ENCODE measurements around the gene SEC16A. TPM values are rescaled to one million over a fixed set of nuclear protein-coding genes. Genes with fewer than 3 reads are reported as not detected.

The SEC16A gene
- 45.4 and 58.0 TPM in 2 replicates for total RNA-seq

GRCh38 chr9:136482793-136483588 lies at the start of gene SEC16A:
TSS of gene SEC16A (minus strand) at chr9:136483040. CDS start at chr9:136477615, 5,425 bp downstream.

GRCh38 chr9:136439481-136440408 lies 43.1 kb downstream of the SEC16A start, which contains the start of gene INPP5E:
TSS of gene INPP5E (minus strand) at chr9:136439845. CDS start at chr9:136439419, 426 bp downstream.

GRCh38 chr9:136410500-136411287 lies 72.1 kb downstream of the SEC16A start, which contains the start of the genes ENTR1 and PMPCA:
TSS of gene ENTR1 (minus strand) at chr9:136410614. CDS start at chr9:136410397, 217 bp downstream.
TSS of gene PMPCA (plus strand) at chr9:136410658. CDS start at chr9:136410669, 11 bp downstream.

GRCh38 chr9:136400038-136400834 lies 82.6 kb downstream of the SEC16A start, which contains the start of gene SNAPC4:
TSS of gene SNAPC4 (minus strand) at chr9:136400170. CDS start at chr9:136398428, 1,742 bp downstream.

Other genes starting within 250 kb of the SEC16A start
- gene QSOX2, start 237.2 kb downstream of the SEC16A start, total RNA-seq, result 8.5 and 14.7 TPM in 2 replicates
- gene CCDC187, start 178.9 kb downstream of the SEC16A start, total RNA-seq, result under 0.01 and 0.14 TPM in 2 replicates
- gene GPSM1, start 155.5 kb downstream of the SEC16A start, total RNA-seq, result 10.3 and 13.2 TPM in 2 replicates
- 47.7 and 54.0 TPM in 2 replicates for gene DNLZ, start 119.3 kb downstream of the SEC16A start, total RNA-seq
- gene CARD9, start 109.4 kb downstream of the SEC16A start, total RNA-seq, result under 0.01 and 0.21 TPM in 2 replicates
- 8.7 and 10.5 TPM in 2 replicates for gene SNAPC4, start 82.9 kb downstream of the SEC16A start, total RNA-seq
- gene ENTR1, start 72.4 kb downstream of the SEC16A start, total RNA-seq, result 45.6 and 48.5 TPM in 2 replicates
- 60.2 and 65.5 TPM in 2 replicates for gene PMPCA, start 72.4 kb downstream of the SEC16A start, total RNA-seq
- gene INPP5E, start 43.2 kb downstream of the SEC16A start, total RNA-seq, result 8.6 and 12.1 TPM in 2 replicates
- 96.6 and 124 TPM in 2 replicates for gene NOTCH1, start 63.0 kb upstream of the SEC16A start, total RNA-seq
- 27.7 and 28.8 TPM in 2 replicates for gene EGFL7, start 179.9 kb upstream of the SEC16A start, total RNA-seq
- 36.9 and 56.4 TPM in 2 replicates for gene AGPAT2, start 204.4 kb upstream of the SEC16A start, total RNA-seq
- 5.3 and 5.5 TPM in 2 replicates for gene DIPK1B, start 229.5 kb upstream of the SEC16A start, total RNA-seq

All from airway epithelial cell (primary cell).